Measurements from ENCODE around the gene ADGRF3. TPM values are rescaled to one million over a fixed set of nuclear protein-coding genes. Genes with fewer than 3 reads are reported as not detected.

Gene ADGRF3
- total and polyA plus RNA-seq, 2 of the 13 experiments (the other 11 are each of a cell fraction or from before 2014, with no cell fraction given): 0.40 to 1.5 TPM

DNA sequence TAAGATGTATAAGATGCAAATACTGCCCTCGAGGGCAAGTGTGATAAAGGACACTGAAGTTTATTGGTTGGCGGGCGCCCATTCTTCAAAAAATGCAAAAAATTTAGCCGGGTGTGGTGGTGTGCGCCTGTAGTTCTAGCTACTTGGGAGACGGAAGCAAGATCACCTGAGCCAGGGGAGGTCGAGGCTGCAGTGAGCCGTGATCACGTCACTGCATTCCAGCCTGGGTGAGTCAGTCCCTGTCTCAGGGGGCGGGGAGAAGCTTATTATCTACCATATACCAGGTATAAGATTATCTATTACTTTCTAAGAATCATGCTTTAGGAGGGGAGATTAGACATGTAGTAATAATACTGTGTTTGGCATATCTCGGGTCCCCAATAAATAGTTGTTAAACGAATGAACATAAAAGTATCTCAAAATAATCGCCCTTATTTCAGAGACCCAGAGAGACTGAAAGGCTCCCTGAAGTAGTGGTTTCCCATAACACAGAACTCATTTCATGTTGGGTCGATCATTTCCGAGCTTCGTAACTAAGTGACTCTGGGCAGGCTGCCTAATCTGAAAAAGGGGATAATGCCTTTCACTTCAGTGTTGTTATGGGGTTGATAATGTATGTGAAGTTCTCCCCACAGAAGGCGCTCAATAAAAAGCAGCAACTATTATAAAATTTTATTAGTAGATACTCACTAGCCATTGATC is 1.9 kb downstream of the ADGRF3 start (continued):
- TF ChIP-seq, protein P1, sequence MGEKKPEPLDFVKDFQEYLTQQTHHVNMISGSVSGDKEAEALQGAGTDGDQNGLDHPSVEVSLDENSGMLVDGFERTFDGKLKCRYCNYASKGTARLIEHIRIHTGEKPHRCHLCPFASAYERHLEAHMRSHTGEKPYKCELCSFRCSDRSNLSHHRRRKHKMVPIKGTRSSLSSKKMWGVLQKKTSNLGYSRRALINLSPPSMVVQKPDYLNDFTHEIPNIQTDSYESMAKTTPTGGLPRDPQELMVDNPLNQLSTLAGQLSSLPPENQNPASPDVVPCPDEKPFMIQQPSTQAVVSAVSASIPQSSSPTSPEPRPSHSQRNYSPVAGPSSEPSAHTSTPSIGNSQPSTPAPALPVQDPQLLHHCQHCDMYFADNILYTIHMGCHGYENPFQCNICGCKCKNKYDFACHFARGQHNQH (CRISPR knock-in tag; IDR thresholded peaks at IDR 0.05): 0 out of 2 replicates have a peak, but pooled peaks have one; percentile 34
- TF ChIP-seq, protein P2, sequence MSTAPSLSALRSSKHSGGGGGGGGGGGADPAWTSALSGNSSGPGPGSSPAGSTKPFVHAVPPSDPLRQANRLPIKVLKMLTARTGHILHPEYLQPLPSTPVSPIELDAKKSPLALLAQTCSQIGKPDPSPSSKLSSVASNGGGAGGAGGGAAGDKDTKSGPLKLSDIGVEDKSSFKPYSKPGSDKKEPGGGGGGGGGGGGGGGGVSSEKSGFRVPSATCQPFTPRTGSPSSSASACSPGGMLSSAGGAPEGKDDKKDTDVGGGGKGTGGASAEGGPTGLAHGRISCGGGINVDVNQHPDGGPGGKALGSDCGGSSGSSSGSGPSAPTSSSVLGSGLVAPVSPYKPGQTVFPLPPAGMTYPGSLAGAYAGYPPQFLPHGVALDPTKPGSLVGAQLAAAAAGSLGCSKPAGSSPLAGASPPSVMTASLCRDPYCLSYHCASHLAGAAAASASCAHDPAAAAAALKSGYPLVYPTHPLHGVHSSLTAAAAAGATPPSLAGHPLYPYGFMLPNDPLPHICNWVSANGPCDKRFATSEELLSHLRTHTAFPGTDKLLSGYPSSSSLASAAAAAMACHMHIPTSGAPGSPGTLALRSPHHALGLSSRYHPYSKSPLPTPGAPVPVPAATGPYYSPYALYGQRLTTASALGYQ (CRISPR knock-in tag; IDR thresholded peaks at IDR 0.05): peak; percentile 36; the same call in 1 of the 2 replicates
- TF ChIP-seq, protein P3, sequence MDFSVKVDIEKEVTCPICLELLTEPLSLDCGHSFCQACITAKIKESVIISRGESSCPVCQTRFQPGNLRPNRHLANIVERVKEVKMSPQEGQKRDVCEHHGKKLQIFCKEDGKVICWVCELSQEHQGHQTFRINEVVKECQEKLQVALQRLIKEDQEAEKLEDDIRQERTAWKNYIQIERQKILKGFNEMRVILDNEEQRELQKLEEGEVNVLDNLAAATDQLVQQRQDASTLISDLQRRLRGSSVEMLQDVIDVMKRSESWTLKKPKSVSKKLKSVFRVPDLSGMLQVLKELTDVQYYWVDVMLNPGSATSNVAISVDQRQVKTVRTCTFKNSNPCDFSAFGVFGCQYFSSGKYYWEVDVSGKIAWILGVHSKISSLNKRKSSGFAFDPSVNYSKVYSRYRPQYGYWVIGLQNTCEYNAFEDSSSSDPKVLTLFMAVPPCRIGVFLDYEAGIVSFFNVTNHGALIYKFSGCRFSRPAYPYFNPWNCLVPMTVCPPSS (IDR thresholded peaks at IDR 0.05): no peak
- TF ChIP-seq, protein P4, sequence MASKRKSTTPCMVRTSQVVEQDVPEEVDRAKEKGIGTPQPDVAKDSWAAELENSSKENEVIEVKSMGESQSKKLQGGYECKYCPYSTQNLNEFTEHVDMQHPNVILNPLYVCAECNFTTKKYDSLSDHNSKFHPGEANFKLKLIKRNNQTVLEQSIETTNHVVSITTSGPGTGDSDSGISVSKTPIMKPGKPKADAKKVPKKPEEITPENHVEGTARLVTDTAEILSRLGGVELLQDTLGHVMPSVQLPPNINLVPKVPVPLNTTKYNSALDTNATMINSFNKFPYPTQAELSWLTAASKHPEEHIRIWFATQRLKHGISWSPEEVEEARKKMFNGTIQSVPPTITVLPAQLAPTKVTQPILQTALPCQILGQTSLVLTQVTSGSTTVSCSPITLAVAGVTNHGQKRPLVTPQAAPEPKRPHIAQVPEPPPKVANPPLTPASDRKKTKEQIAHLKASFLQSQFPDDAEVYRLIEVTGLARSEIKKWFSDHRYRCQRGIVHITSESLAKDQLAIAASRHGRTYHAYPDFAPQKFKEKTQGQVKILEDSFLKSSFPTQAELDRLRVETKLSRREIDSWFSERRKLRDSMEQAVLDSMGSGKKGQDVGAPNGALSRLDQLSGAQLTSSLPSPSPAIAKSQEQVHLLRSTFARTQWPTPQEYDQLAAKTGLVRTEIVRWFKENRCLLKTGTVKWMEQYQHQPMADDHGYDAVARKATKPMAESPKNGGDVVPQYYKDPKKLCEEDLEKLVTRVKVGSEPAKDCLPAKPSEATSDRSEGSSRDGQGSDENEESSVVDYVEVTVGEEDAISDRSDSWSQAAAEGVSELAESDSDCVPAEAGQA (IDR thresholded peaks at IDR 0.05; ENCODE audit: low read depth): 0 out of 2 replicates have a peak, but pooled peaks have one; percentile 0
- TF ChIP-seq, protein P4 (CRISPR knock-in tag; IDR thresholded peaks at IDR 0.05; ENCODE audit: borderline replicate concordance): no peak
- TF ChIP-seq ZNF567 (CRISPR knock-in tag; IDR thresholded peaks at IDR 0.05; ENCODE audit: borderline replicate concordance) (no peak), GATAD2A (CRISPR knock-in tag; IDR thresholded peaks at IDR 0.05) (0 out of 2 replicates have a peak, but pooled peaks have one; percentile 25), SMAD3 (CRISPR knock-in tag; IDR thresholded peaks at IDR 0.05) (no peak), MAFG (CRISPR knock-in tag; IDR thresholded peaks at IDR 0.05) (no peak), FOSL2 (CRISPR knock-in tag; IDR thresholded peaks at IDR 0.05) (peak; percentile 95), SMYD3 (CRISPR knock-in tag; IDR thresholded peaks at IDR 0.05) (no peak), ZBTB38 (CRISPR knock-in tag; IDR thresholded peaks at IDR 0.05) (peak; percentile 56; the same call in 1 of the 2 replicates), AGO2 (optimal IDR thresholded peaks at IDR 0.05; ENCODE audit: low read depth, low read length) (peak; percentile 14), ZFP36L1 (CRISPR knock-in tag; IDR thresholded peaks at IDR 0.05) (peak; percentile 45; the same call in 1 of the 2 replicates), ATF7 (IDR thresholded peaks at IDR 0.05) (no peak), ATF7 (CRISPR knock-in tag; IDR thresholded peaks at IDR 0.05) (0 out of 2 replicates have a peak, but pooled peaks have one; percentile 58), JUN (CRISPR knock-in tag; IDR thresholded peaks at IDR 0.05) (peak; percentile 51; the same call in 1 of the 2 replicates)
- TF ChIP-seq, protein P5, sequence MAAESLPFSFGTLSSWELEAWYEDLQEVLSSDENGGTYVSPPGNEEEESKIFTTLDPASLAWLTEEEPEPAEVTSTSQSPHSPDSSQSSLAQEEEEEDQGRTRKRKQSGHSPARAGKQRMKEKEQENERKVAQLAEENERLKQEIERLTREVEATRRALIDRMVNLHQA (CRISPR knock-in tag; IDR thresholded peaks at IDR 0.05): no peak
